Liver (tissue), 3 donors: ENCODE results near the gene LMX1B.

Experiments used
- EGR1 ChIP-seq, 2 donors: IDR thresholded peaks; 2 replicates each; pipeline ENCODE4 v1.6.1; 2016 to 2018; ENCODE audit warnings: antibody characterized with exemption in 2 of 2, low read depth in 2 of 2
- TF ChIP-seq, protein P1 (sequence below): fragments of 150-350 bp; IDR thresholded peaks from 2 replicates; pipeline ENCODE4 v1.5.1; 2017; ENCODE audit warnings: improper control_type of control experiment, low read depth, low read length; ENCODE audit not compliant: missing input control
- TF ChIP-seq, protein P2 (sequence below): IDR thresholded peaks from 2 replicates; pipeline ENCODE4 v1.6.1; 2016; ENCODE audit warnings: antibody characterized with exemption, mild to moderate bottlenecking
- TF ChIP-seq, protein P3 (sequence below): IDR thresholded peaks from 2 replicates; pipeline ENCODE4 v1.6.1; 2016; ENCODE audit warnings: antibody characterized with exemption
- donor health status: healthy.
- donor health status: healthy.

DNA sequence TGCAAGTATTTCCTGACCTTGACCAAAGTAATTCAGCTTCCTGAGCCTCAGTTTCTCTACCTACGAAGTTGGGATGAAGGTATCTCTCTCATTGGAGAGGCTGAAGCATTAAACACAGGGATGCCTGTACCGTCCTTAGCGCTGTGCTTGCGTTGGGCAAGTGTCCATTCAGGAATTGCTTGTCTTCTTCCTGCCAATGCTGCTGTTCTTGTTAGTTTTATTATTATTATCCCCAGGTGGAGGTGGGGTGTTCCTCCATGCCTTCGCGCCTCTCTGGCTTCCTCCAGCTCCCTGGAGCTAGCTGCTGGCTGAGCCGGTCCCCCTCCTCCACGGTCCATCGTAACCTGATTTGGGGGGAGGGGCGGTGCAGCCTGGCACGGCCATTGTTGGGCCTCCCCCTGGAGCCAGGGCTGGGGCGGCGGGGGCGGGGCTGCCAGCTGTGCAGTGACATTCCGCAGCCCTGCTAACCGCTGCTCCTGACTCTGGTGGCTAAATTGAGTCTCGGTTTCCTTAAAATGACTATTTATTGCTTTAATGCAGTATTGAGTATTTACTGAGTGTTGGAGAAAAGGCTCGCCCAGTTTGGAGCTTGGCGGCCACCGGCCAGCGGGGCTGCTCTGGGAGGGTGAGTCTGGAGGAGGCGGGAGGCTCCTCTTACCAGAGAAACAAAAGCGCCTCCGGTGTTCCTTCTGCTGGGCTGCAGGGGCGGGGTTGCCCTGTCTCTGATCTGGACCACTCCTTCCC lies 51.3 kb downstream of the LMX1B start:
- TF ChIP-seq, protein P1, sequence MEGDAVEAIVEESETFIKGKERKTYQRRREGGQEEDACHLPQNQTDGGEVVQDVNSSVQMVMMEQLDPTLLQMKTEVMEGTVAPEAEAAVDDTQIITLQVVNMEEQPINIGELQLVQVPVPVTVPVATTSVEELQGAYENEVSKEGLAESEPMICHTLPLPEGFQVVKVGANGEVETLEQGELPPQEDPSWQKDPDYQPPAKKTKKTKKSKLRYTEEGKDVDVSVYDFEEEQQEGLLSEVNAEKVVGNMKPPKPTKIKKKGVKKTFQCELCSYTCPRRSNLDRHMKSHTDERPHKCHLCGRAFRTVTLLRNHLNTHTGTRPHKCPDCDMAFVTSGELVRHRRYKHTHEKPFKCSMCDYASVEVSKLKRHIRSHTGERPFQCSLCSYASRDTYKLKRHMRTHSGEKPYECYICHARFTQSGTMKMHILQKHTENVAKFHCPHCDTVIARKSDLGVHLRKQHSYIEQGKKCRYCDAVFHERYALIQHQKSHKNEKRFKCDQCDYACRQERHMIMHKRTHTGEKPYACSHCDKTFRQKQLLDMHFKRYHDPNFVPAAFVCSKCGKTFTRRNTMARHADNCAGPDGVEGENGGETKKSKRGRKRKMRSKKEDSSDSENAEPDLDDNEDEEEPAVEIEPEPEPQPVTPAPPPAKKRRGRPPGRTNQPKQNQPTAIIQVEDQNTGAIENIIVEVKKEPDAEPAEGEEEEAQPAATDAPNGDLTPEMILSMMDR, result no peak
- TF ChIP-seq, protein P2, sequence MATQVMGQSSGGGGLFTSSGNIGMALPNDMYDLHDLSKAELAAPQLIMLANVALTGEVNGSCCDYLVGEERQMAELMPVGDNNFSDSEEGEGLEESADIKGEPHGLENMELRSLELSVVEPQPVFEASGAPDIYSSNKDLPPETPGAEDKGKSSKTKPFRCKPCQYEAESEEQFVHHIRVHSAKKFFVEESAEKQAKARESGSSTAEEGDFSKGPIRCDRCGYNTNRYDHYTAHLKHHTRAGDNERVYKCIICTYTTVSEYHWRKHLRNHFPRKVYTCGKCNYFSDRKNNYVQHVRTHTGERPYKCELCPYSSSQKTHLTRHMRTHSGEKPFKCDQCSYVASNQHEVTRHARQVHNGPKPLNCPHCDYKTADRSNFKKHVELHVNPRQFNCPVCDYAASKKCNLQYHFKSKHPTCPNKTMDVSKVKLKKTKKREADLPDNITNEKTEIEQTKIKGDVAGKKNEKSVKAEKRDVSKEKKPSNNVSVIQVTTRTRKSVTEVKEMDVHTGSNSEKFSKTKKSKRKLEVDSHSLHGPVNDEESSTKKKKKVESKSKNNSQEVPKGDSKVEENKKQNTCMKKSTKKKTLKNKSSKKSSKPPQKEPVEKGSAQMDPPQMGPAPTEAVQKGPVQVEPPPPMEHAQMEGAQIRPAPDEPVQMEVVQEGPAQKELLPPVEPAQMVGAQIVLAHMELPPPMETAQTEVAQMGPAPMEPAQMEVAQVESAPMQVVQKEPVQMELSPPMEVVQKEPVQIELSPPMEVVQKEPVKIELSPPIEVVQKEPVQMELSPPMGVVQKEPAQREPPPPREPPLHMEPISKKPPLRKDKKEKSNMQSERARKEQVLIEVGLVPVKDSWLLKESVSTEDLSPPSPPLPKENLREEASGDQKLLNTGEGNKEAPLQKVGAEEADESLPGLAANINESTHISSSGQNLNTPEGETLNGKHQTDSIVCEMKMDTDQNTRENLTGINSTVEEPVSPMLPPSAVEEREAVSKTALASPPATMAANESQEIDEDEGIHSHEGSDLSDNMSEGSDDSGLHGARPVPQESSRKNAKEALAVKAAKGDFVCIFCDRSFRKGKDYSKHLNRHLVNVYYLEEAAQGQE, result no peak
- TF ChIP-seq, protein P3, sequence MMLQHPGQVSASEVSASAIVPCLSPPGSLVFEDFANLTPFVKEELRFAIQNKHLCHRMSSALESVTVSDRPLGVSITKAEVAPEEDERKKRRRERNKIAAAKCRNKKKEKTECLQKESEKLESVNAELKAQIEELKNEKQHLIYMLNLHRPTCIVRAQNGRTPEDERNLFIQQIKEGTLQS, result no peak
- TF ChIP-seq EGR1 (IDR thresholded peaks at IDR 0.05; ENCODE audit: low read depth in 2 of 2), result no peak
